ENCODE measurements around the gene CD22.
"Not testable (repeated sequence)": the region's sequence is repeated elsewhere in the genome, so short reads cannot be mapped to it uniquely, and the experiment has no call there.

GRCh38 chr19:35374031-35374430 lies 45.0 kb downstream of the CD22 start:
- not testable (repeated sequence) for TF ChIP-seq CTCF, POLR2A (IDR thresholded peaks at IDR 0.05)
